Thoracic aorta (tissue), 2 donors: Measurements from ENCODE around the gene MACO1. TPM values are rescaled to one million over a fixed set of nuclear protein-coding genes. Genes with fewer than 3 reads are reported as not detected.

Experiments
- ATAC-seq: fragments of 150-250 bp; one replicate; pipeline ENCODE4 v1.8.0; 2017; ENCODE audit warnings: low read depth; ENCODE audit not compliant: insufficient number of reproducible peaks, low FRiP score
- DNase-seq: peaks from one replicate; pipeline ENCODE4 v3.0.0-alpha.2; 2020; ENCODE audit warnings: low spot score
- H3K27ac ChIP-seq, 2 donors: fragments of 200-600 bp; sonication (generic); 1 replicate in 1 of 2; 2 replicates in 1 of 2; pipeline ENCODE4 v1.5.1; 2016; ENCODE audit warnings: mild to moderate bottlenecking in 2 of 2, moderate library complexity in 2 of 2
- H3K27me3 ChIP-seq: fragments of 200-600 bp; sonication (generic); replicated peaks from 2 replicates; pipeline ENCODE4 v1.6.0; 2016; ENCODE audit warnings: mild to moderate bottlenecking; ENCODE audit not compliant: insufficient read depth
- H3K36me3 ChIP-seq: fragments of 200-600 bp; sonication (generic); one replicate; pipeline ENCODE4 v1.5.1; 2016
- H3K4me1 ChIP-seq, 2 donors: fragments of 200-600 bp; sonication (generic); 1 replicate in 1 of 2; 2 replicates in 1 of 2; pipeline versions ENCODE4 v1.5.1 to v1.6.0; 2016; ENCODE audit warnings: low read depth in 2 of 2, mild to moderate bottlenecking in 1 of 2; ENCODE audit not compliant: control insufficient read depth in 1 of 2
- H3K4me3 ChIP-seq: fragments of 200-600 bp; sonication (generic); 2 replicates; pipeline ENCODE4 v1.5.1; 2016; ENCODE audit warnings: mild to moderate bottlenecking
- H3K9me3 ChIP-seq: fragments of 200-600 bp; sonication (generic); 2 replicates; pipeline ENCODE4 v1.5.1; 2016
- CTCF ChIP-seq: fragments of 200-600 bp; sonication (generic); IDR thresholded peaks from one replicate; pipeline ENCODE4 v1.5.1; 2019; ENCODE audit warnings: antibody characterized with exemption
- total RNA-seq, 2 donors: library from RNA; depleted of rRNA; stranded (reverse); fragments of >200 nt; gene quantifications; one replicate each; pipeline versions ENCODE4 v1.1.0 to v1.2.3, GENCODE V29; 2016

MACO1 gene
- total RNA-seq, 2 donors from 2014 or later: 15.2 to 18.8 TPM

- Histone ChIP-seq H3K4me1 (peaks cover 0 to 7% of the 10 kb centered on the region in 2 donors), H3K27me3 (no peaks in the 10 kb centered on the region), H3K36me3 (no peaks in the 10 kb centered on the region), H3K9me3 (peaks cover 3% of the 10 kb centered on the region), H3K4me3 (no peak overlapping the region), H3K27ac (no peak overlapping the region)
- DNase-seq (no peak), ATAC-seq (no peak)
- no peak for TF ChIP-seq CTCF
Measured at GRCh38 chr1:25522031-25522655, 91.4 kb downstream of the MACO1 start.

- Histone ChIP-seq H3K27me3 (no peaks in the 10 kb centered on the region), H3K4me3 (no peak overlapping the region), H3K9me3 (peaks cover 3% of the 10 kb centered on the region), H3K36me3 (no peaks in the 10 kb centered on the region), H3K27ac (no peak overlapping the region), H3K4me1 (peaks cover 4 to 20% of the 10 kb centered on the region in 2 donors)
- DNase-seq (no peak), ATAC-seq (no peak)
- no peak for TF ChIP-seq CTCF
Measured at GRCh38 chr1:25523542-25523941, 92.8 kb downstream of the MACO1 start.

GRCh38 chr1:25524568-25525360 lies 94.1 kb downstream of the MACO1 start:
- H3K27me3 ChIP-seq: no peaks in the 10 kb centered on the region
- H3K9me3 ChIP-seq: peaks cover 3% of the 10 kb centered on the region
- no peak overlapping the region for H3K4me3 ChIP-seq
- peaks cover 4 to 20% of the 10 kb centered on the region in 2 donors for H3K4me1 ChIP-seq
- DNase-seq: no peak
- no peak for TF ChIP-seq CTCF
- H3K36me3 ChIP-seq: no peaks in the 10 kb centered on the region
- ATAC-seq: no peak
- no peak overlapping the region for H3K27ac ChIP-seq

GRCh38 chr1:25525361-25525688 lies 94.6 kb downstream of the MACO1 start:
- Histone ChIP-seq H3K27ac (no peak overlapping the region), H3K27me3 (no peaks in the 10 kb centered on the region), H3K4me3 (no peak overlapping the region), H3K4me1 (peaks cover 4 to 20% of the 10 kb centered on the region in 2 donors), H3K9me3 (peaks cover 3% of the 10 kb centered on the region), H3K36me3 (no peaks in the 10 kb centered on the region)
- no peak for ATAC-seq
- TF ChIP-seq CTCF: no peak
- no peak for DNase-seq

- no peak for DNase-seq
- ATAC-seq: no peak
- H3K27me3 ChIP-seq: no peaks in the 10 kb centered on the region
- peaks cover 3% of the 10 kb centered on the region for H3K9me3 ChIP-seq
- no peaks in the 10 kb centered on the region for H3K36me3 ChIP-seq
- no peak overlapping the region for H3K4me3 ChIP-seq
- TF ChIP-seq CTCF: no peak
- H3K27ac ChIP-seq: peak overlapping the region in 1 of 2 donors; percentile 55
- peaks cover 4 to 20% of the 10 kb centered on the region in 2 donors for H3K4me1 ChIP-seq
Measured at GRCh38 chr1:25526753-25527152, 96.1 kb downstream of the MACO1 start.
